SK-N-DZ (cell line): ENCODE measurements around the gene PPTC7.
"Not testable (repeated sequence)": the region's sequence is repeated elsewhere in the genome, so short reads cannot be mapped to it uniquely, and the experiment has no call there.

Experiments used
- DNase-seq: peaks from one replicate; pipeline ENCODE4 v3.0.0-alpha.2; 2015; ENCODE audit warnings: low spot score

Gene PPTC7

DNA sequence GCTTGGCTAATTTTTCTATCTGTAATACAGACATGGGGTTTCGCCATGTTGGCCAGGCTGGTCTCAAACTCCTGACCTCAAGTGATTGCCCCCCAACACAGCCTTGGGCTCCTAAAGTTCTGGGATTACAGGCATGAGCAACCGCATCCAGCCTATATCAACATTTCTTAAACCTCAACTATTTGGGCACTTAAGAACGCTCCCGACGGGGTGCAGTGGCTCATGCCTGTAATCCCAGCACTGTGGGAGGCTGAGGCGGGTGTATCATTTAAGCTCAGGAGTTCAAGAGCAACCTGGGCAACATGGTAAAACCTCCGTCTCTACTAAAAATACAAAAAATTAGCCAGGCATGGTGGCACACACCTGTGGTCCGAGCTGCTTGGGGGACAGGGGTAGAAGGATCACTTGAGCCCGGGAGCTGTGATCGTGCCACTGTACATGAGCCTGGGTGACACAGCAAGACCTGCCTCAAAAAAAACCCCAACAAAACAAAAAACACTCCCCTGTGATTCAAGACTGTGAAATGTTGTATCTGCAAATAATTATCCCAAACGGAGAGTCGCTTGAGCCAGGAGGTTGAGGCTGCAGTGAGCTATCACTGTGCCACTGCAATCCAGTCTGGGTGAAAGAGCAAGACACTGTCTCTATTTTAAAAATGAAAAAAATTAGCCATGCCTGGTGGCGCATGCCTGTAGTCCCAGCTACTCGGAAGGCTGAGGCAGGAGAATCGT lies 21.5 kb downstream of the PPTC7 start:
- DNase-seq: no peak

DNA sequence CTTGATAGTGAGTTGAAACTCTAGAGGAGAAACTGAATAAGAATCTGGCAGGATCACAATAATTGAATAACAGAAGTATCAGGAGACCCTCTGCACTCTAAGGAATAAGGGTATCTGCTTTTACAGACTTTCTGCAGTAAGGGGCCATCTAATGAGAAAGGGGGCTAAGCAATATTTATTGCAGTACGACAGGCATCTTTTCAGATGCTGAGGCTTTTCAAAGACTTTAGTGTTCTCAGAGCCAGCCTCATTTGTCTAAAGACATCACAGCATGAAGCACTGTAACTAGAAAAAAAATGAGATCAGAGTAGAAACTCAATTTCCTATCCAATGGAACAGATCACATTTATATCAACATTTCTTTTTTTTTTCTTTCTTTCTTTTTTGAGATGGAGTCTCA lies 22.2 kb downstream of the PPTC7 start:
- no peak for DNase-seq

DNA sequence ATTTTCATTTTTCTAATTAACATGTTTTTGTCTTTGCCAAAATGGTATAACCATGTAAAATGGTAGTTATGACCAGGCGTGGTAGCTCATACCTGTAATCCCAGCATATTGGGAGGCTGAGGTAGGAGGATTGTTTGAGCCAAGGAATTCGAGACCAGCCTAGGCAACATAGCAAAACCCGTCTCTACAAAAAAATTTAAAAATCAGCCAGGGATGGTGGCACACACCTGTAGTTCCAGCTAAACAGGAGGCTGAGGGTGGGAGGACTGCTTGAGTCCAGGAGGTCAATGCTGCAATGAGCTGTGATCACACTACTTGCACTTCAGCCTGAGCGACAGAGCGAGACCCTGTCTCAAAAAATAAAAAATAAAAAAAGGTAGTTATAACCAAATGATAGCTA lies 23.1 kb downstream of the PPTC7 start:
- DNase-seq: no peak

DNA sequence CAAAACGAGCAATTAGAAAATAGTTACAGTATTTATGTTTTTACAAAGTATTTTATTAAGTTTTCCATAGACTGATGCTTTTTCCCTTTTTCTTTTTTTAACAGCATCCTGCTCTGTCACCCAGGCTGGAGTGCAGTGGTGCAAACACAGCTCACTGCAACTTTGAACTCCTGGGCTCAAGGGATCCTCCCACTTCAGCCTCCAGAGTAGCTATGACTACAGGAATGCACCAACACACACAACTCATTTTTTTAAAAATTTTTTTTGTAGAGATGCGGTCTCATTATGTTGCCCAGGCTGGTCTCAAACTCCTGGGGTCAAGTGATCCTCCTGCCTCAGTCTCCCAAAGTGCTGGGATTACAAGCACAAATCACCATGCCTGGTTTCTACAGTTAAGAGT lies 24.2 kb downstream of the PPTC7 start:
- DNase-seq: not testable (repeated sequence)

DNA sequence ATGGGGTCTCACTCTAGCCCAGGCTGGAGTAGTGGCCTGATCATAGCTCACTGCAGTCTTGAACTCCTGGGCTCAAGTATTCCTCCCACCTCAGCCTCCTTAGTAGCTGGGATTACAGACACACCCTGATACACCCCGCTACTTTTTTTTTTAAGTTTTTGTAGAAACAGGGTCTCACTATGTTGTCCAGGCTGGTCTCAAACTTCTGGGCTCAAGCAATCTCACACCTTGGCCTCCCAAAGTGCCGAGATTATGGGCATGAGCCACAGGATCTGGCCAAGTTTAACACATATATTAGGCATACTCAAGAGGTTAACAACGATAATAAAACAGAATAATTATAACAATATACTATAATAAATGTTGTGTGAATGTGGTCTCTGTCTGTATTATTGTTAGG lies 25.8 kb downstream of the PPTC7 start:
- DNase-seq: no peak

DNA sequence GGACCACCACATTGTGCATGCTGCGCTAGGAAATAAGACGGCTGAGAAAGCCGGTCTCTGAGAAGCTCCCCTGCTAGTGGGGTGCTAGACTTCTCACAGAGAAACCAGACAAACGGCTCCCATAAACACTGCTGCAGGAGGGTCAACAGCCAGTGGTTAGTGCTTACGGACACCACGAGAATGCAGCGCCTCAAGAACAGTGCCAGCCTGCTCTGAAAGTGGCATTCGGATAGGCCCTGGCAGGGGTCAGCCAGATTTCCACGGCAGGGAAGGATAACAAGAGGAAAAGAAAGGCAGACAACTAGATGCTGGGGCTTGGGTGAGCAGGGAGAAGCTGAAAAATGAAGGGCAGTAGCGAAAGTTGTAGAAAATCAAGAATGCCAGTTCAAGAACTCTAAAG lies 26.4 kb downstream of the PPTC7 start:
- no peak for DNase-seq

DNA sequence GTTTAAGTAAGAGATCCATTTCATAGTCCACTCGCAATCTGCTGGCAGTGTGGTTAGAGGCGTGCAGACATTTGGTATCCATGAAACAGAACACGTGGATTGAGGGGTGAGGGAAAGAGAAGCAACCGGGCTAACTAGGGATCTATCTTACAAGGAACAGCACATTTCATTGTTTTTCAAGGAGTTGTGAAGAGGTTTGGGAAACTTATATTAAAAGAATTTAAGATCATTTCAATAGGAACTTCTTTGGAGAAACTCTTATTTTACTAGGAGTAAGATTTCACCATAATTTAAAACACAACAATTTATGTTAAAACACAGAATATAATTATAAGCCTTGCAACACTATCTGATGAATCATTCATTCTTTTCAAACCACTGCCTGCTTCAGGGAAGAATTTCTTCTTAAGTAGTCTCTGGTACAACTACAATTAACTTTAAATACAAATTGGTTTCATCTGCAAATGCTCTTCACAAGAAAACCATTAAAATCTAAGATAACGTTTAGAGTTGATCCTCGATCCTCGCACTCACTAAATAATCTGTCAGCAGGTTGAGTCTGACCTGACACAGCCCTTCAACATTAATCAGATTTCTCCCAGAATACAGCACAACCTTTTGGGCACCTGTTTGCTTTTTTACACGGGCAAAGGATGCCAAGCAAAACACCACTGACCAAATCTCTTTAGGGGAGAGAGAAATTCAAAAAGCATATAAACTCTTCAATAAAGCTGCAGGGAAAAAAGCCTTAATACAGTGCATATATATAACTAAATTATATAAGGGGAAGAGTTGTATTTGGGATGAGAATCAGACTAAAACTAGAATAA lies 27.3 kb downstream of the PPTC7 start:
- DNase-seq: no peak

DNA sequence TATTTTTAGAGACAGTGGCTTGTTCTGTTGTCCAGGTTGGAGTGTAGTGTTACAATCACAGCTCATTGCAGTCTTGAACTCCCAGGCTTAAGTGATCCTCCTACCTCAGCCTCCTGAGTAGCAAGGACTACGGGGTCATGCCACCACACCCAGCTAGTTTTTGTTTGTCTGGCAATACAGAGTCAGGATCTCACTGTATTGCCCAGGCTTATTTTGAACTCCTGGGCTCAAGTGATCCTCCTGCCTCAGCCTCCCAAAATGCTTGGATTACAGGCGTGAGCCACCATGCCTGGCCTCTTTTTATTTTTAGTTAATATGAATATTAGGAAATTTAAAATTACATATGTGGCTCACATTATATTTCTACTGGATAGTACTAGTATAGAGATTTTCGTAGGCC lies 28.9 kb downstream of the PPTC7 start:
- no peak for DNase-seq

DNA sequence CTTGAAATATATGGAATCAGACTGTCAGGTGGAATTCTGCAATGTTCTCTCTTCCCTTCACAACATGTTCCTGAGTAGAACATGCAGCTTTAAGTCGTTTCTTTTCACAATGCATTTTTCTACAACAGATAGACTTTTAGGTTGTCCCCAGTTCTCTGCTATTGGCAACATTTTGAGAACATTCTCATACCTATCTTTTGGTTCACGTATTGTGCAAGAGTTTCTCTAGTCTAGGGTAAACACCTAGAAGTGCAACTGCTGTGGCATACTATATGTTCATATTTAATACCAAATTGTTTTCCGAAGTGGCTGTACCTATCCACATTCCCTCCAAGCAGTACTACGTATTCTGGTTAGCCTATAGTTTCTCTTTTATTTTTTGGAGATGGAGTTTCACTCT lies 32.1 kb downstream of the PPTC7 start:
- no peak for DNase-seq

DNA sequence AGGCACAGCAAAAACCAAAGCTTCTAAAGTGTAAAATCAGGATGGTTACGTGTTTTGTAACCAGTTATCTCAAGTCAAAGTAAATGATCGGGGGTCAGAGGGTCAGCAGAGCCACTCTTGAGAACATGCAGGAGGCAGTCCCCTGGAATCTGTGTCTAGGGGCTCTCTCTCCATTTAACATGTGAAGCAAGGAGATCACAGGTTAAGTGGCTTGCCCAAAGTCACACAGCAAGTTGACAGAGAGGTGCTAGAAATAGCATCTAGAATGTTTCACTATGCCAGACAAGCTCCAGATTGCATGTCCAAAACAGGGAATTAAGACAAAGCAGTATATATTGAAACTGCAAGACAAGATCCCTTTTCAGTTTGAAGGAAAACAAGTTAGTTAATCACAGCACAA lies 33.4 kb downstream of the PPTC7 start:
- DNase-seq: no peak

DNA sequence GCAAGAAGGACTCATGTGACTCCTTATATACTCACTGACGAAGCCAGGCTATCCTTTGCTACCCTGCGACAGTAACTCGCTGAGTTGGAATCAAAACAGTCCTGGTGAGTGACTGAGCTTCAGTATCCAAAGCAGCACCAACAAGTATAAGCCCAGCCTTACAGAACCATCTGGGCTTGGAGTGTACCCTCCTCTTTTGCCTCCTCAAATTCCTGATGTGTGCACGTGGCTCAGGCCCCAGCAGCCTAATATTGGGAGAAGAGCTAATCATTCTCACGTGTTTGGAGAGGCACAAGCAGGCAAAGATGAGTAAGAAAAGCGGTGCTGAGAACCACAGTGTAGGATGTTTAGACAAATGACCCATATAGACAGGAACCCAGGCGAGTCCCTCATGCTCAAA lies 34.4 kb downstream of the PPTC7 start:
- no peak for DNase-seq

DNA sequence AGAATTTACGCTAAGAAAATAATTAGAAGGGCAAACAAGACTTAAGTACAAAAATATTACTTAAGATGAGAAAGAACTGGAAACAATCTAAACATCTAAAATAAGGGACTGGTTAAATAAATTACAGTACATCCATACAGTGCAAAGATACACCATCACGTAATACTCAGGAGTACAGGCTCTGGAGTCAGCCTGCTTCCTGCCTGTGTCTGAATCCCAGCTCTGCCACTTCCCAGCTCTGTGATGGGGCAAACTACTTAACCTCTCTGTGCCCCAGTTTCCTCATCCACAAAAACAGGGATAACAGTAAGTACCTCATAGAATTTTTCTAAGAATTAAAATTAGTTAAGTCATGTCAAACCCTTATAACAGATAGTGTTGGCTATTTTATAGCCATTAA lies 36.0 kb downstream of the PPTC7 start:
- no peak for DNase-seq

DNA sequence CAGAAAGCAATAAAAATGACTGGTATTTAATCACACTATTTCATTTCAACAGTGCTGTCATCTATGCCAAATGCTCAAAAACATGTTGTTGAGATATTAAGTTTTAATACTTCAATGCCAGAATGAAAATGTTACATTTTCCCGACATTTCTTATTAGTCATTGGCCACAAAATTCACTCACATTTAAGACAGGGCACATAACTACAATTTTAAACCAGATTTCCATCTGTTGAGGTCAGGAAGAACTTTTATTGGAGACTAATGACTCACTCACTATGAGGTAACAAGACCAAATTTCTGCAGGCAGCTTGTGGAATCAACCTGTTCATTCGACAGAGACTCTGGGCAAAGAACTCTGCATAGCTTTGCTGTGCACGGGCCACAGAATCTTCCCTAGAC lies 36.8 kb downstream of the PPTC7 start:
- DNase-seq: no peak

DNA sequence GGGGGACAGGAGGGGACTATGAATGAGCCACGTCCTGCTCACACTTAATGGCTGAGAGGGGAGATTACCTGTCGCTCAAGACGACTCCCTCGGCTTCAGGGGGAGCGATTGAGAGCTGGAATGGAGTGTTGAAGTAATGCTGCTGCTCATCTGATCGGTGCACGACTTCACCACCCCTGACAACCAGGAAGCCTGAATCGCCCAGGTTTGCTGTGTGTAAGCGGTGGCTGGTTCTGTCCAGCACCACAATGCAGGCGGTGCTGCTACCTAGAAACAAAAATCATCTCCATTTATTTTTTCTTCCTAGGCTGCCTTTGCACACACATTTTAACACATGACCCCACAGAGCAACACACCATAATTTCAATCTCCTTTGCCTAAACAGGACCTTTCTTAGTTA lies 37.3 kb downstream of the PPTC7 start:
- no peak for DNase-seq

DNA sequence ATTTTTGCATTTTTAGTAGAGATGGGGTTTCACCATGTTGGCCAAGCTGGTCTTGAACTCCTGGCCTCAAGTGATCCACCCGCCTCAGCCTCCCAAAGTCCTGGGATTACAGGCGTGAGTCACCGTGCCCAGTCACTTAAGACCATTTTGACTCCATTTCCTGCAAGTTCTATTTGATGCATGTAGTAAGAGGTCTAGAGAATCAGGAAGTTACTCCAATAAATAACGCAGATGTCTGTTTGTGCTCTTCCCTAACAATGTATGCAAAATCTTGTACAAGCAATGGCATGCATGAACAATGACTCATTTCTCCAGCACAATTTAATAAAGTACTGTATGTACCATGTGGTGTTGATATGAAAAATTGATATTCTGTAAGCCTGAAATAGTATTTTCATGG lies 37.9 kb downstream of the PPTC7 start:
- not testable (repeated sequence) for DNase-seq

DNA sequence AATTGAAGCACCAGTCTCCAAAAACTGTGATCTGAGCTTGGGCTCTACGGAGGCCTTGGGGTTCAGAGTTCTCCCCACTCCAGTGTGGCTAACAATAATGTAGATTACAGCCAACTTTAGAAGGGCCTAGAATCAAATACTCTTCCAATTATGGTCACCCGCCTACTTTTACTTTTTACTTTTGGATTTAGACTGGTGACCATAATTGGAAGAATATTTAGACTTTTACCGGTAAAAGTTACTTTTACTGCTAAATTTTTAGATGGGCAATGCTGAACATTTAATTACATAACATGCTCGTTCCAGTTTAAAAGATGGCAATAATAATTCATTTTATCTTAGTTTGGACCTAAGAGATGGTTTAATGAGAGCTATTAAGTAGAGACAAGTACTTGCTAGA lies 39.2 kb downstream of the PPTC7 start:
- no peak for DNase-seq

DNA sequence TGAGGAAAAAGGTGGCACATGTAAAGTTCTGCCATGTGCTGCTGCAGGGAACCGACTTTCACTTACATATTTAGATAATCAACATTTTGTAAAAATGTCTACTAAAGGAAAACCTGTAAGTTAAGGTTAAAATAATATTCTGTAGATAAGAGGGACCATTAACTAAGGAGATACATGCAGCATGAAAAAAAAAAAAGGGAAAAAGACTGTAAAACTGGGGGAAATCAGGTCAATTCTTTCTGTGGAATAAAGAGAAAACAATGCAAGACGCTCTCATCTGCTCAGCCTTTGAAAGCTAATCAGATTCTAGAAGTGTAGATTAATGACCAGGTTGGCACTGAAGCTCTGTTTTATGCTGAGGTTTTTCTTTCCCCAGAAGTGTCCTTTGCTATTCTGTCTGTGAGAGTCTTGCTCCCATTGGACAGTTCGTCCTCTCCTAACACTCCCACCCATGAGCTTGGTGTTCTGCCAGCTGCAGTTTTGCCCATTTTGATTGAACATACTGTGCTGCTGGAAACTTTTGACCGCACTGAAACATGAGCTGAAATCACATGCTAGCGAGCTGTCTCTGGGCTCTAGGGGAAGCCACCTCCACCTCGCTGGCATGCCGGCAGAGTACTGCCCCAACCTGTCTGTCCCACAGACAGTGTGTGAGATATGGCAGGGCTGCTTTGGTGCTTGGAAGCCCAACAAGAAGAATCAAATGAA lies 39.7 kb downstream of the PPTC7 start:
- no peak for DNase-seq

DNA sequence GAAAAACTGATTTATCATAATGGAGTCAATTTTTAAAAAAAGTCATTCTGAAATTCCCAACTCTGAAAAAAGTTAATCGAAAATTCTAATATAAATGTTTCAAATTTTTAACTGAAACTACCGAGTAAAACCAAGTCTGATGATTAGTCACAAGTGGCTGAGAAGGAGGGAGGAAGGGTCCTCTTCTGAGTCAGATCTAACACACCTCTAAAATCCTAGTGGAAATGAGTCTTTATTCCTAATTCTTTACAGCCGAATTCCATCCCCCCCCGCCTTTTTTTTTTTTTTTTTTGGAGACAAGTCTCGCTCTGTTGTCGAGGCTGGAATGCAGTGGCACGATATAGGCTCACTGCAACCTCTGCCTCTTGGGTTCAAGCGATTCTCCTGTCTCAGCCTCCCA lies 43.1 kb downstream of the PPTC7 start:
- DNase-seq: no peak

DNA sequence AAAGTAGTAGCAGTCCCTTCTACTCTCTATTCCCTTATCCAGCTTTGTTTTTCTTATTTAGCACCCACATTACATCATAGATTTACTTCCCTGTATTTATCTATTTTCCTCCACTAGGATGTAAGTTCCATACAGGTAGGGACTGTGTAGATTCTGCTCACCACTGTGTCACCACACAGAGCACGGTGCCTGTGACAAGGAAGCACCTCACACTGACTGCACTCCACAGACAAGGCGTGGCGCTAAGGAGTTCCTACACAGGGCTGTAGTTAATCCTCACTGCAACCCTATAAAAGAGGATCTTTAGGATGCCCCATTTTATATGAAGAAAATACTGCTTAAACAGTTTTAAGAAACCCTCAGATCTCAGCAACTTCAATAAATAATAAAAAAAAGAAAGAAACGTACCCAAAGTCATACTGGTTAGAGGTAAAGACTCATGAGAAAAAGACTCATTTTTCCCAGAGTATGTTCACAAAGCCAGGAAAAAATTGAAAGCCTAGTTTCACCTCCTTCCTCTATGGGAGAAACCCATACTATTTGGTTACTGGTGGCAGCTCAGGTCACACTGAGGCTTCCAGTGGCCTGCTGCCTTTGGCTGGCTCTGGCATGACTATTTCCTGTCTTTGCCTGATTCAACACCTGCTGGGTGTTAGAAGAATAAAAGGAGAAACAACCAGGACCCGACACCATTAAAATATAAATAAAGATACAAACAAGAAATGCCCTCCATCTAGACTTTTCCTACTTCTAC lies 44.1 kb downstream of the PPTC7 start:
- DNase-seq: no peak

DNA sequence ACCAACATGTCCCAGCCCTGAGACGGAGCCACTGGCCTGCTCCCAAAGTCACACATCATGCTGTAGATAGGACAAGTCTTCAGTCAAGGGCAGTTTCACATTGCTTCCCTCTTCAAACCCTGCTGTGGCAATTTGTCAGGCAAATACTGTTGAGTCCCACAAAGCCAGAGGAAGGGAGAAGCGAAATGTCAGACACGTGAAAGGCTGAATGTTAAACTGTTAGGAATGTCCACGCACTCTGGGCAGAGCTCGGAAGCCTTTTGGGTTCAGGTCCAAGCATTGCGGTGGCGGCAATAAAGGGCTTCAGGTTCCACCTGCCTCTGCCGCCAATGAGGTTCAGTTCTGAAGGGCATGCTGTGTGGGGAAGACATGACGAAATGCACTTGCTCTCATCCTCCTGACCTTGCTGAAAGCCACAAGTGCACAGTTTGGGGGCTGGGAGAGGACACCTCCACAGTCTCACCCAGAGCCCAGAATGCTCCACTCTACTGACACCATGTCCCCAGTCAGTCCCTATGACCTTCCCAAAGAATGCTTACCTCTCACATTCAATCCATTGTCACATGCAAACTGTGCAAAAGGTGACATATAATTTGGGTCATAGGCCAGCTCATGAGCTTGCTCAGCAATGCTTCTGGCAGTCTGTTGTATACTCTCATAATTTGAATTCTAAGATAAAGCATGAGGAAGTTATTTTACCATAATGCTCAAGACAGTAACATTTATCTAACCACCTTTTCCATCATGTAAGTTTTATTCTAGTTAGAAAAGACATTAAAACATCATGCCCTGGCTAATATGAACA lies 45.3 kb downstream of the PPTC7 start:
- no peak for DNase-seq
